GM12801 (cell line): ENCODE data around the gene ARHGAP42.

Experiments
- TF ChIP-seq, protein P1 (sequence below): IDR thresholded peaks from one replicate; pipeline ENCODE4 v1.5.1; 2011; ENCODE audit warnings: control low read depth; ENCODE audit not compliant: insufficient read length; ENCODE audit errors: extremely low read depth

The ARHGAP42 gene

DNA sequence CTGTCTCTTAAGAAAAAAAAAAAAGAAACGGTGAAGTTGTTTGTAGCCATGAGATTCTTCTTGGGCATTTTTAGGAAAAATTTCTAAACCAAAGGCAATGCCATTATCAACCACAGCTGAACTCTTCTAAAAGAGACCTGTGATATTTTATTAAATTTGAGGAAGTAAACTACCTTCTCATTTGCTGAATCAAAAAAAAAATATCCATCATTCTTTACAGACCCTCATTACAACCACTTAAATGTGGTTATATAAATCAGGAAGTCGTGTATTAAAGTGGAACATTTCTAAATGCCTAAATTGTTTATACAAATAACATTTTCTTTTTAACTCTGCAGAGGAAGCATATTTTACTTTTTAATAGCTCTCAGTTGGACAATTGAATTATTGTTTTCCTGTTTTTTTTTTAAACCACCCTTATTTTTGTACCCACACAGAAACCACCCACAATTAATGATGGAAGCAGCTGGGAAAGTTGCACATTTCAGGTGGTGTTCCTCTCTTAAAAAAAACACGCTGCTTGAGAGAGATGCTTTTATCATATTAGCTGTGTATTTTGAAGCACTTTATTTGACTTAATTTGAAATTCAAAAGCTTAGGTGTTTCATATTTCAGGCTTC lies 91.2 kb downstream of the ARHGAP42 start:
- TF ChIP-seq, protein P1, sequence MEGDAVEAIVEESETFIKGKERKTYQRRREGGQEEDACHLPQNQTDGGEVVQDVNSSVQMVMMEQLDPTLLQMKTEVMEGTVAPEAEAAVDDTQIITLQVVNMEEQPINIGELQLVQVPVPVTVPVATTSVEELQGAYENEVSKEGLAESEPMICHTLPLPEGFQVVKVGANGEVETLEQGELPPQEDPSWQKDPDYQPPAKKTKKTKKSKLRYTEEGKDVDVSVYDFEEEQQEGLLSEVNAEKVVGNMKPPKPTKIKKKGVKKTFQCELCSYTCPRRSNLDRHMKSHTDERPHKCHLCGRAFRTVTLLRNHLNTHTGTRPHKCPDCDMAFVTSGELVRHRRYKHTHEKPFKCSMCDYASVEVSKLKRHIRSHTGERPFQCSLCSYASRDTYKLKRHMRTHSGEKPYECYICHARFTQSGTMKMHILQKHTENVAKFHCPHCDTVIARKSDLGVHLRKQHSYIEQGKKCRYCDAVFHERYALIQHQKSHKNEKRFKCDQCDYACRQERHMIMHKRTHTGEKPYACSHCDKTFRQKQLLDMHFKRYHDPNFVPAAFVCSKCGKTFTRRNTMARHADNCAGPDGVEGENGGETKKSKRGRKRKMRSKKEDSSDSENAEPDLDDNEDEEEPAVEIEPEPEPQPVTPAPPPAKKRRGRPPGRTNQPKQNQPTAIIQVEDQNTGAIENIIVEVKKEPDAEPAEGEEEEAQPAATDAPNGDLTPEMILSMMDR = no peak

DNA sequence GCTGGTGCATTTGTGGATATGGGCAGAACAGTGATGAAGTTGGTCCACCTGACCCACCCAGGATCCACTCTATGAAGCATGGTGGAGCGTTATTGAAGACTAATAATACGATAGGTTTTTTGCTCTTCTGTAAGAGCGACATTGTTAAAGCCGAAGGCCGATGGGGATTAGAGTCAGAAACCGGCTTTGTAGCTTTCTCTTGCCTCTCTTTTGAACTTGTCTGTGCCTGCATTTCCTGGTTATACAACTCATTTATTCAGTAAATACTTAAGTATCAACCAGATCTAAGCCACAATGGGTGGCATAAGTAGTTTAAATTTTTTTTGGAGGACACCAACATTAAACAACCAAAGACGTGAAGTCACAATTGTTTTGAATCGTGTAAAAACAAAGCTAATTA lies 93.4 kb downstream of the ARHGAP42 start:
- TF ChIP-seq, protein P1 = no peak

DNA sequence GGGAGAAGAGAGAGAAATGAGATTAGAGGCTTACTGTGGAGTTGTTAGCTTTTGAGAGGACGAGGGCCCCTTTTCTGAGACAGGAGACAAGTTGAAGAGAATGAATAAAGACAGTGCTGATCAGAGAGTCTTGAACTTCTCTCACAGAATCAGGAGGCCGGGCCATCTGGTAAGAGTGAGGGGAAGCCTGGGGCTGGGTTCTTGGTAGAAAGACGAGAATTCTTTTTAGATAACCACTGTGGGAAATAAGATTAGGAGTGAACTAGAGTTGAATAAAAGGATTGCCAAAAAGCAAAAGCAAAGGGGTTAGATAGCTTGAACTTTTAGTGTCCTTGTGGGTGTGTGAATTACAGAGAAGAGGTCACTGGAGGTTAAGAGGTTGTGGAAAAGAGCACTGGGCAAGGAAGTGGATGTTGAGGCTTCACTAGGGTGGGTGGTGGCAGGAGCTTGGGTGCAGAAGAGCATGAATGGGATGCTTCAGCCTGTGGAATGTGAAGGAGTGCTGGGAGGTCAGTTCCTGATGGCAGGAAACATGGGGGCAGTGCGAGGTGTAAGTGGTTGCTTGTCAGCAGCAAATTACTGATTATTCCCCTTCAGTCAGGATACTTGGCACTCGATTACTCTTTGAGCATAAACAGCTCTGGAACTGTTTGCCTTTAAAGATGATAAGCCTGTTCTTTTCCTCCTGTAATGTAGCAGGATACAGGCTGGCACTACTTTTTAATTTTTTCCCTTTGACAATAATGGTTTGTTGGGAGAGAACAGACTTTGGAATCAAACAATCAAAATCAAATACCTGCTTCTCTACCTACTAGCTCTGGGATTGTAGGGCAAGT lies 98.3 kb downstream of the ARHGAP42 start:
- TF ChIP-seq, protein P1 = no peak

DNA sequence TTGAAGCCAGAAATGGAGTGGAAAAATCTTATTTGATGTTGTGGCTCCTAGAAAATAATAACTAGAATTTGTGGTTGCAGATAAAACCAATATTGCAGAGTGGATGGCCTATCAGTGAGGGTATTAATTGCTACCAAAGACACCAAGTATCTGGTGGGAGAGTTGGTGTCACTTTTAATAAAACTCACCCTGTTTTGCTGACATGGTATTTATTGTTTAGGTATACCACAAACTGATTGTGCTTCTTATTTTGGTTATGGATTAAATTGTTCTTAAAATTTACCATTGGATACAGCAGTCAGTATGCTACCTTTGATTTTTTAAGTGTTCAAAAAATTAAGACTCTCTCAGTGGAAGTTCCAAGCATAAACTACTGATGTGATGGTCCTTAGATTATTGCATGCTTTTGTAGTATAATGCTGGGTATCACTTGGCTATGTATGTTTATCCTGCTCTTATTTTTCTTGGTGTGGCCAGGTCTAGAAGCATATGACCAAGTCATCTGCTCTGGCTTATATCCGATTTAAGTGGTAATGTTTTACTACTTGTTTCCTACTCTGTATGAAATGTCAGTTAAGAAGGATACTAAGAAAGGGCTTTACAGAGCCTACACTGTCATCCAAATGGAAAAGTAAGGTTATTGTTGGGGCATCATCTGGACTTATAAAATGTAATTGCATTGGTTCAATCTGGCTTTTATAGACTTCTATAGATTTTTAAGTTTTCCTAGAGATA lies 101.6 kb downstream of the ARHGAP42 start:
- TF ChIP-seq, protein P1 = no peak

DNA sequence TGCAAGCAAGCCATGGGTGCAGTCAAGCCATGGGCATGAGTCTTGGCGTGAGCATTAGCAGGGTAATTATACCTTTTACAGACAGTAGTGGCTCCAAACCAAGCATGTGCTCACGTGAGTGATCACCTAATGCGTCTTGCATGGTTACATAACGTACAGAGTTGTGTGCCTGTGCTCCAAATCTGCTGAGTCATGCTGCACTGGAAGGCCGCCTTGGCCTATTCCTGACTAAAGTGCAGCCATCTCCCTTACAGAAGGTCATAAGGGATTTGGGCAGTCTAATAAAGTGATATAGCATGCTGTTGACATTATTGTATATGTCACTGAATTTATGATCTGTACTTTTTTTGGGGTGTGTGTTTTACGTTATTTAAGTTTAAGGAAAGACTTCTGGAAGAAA lies 102.4 kb downstream of the ARHGAP42 start:
- TF ChIP-seq, protein P1 = no peak

DNA sequence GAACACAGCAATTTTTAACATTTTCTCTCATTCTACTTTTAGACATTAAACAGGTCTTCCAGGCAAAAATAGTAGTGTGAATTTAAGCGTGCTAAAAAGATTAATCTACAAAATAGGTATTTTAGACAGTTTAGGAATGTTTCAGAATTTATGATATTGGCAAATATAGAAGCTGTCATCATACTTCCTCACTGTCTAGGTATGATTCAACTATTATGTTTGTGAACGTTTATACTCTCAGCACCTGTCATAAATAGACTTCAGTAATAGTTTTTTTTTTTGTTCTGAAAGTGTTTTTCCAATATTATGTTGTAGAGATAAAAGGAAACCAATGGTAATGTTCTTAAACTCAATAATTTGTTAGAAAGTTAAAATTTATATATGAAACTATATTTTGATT lies 103.0 kb downstream of the ARHGAP42 start:
- TF ChIP-seq, protein P1 = no peak

DNA sequence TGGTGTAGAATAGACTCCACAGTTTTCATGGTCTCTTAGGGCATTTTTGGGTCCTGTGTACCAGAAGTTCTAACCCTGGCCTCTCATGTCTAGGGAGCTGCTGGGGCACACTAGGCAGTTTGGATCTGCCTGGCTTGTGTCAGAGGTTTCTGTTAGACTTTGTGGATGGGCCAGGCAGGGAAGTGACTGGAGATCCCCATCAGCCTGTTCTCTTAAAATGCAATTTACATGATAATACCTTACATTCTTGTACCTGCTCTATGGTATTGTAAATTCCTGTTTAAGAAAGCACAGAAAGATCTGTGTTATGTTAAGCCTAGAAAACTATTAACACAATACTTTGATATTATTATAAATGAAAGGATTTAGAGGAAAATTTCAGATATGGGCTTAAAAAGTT lies 104.0 kb downstream of the ARHGAP42 start:
- TF ChIP-seq, protein P1 = no peak
